Liver (tissue), 2 donors: Measurements from ENCODE around the gene TBC1D10B.

ENCODE experiments used
- TAF1 ChIP-seq: conservative IDR thresholded peaks from 2 replicates; pipeline ENCODE4 v1.6.1; 2016; ENCODE audit warnings: antibody characterized with exemption, mild to moderate bottlenecking
- TF ChIP-seq, protein P1 (sequence below): IDR thresholded peaks from 2 replicates; pipeline ENCODE4 v1.6.1; 2016; ENCODE audit warnings: antibody characterized with exemption, mild to moderate bottlenecking
- donor health status: healthy.

DNA sequence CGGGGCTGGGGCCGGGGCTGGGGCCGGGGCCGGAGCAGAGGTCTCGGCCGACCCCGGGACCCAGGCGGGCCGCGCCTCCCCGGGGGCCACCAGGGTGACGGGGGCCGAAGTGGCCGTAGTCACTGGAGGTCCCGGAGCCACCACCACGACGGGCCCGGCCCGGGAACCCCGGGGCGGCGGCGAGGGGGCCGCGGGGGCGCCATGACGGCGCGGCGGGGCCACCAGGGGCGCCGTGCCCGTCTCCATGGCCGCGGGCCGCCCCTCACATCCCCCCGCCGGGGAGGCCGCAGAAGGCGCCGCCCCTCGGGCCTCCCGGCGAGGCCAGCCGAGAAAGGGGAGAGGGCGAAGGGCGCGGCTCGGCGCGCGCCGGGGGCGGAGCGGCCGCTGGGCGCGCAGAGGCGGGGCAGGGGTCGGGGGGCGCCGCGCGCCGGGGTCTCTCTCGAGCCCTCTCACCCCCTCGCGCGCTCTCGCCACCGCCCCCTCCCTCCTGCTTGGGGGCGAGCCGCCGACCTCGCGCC is 297 bp downstream of the TBC1D10B start:
- no peak for TF ChIP-seq TAF1
- TF ChIP-seq, protein P1, sequence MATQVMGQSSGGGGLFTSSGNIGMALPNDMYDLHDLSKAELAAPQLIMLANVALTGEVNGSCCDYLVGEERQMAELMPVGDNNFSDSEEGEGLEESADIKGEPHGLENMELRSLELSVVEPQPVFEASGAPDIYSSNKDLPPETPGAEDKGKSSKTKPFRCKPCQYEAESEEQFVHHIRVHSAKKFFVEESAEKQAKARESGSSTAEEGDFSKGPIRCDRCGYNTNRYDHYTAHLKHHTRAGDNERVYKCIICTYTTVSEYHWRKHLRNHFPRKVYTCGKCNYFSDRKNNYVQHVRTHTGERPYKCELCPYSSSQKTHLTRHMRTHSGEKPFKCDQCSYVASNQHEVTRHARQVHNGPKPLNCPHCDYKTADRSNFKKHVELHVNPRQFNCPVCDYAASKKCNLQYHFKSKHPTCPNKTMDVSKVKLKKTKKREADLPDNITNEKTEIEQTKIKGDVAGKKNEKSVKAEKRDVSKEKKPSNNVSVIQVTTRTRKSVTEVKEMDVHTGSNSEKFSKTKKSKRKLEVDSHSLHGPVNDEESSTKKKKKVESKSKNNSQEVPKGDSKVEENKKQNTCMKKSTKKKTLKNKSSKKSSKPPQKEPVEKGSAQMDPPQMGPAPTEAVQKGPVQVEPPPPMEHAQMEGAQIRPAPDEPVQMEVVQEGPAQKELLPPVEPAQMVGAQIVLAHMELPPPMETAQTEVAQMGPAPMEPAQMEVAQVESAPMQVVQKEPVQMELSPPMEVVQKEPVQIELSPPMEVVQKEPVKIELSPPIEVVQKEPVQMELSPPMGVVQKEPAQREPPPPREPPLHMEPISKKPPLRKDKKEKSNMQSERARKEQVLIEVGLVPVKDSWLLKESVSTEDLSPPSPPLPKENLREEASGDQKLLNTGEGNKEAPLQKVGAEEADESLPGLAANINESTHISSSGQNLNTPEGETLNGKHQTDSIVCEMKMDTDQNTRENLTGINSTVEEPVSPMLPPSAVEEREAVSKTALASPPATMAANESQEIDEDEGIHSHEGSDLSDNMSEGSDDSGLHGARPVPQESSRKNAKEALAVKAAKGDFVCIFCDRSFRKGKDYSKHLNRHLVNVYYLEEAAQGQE: no peak
